ENCODE data around the gene FAM124A. TPM values are rescaled to one million over a fixed set of nuclear protein-coding genes. Genes with fewer than 3 reads are reported as not detected.

The FAM124A gene
- total RNA-seq, 1 donor from 2014 or later: 1.5 TPM

- H3K27ac Mint-ChIP-seq: no peak overlapping the region
- no peak overlapping the region for H3K4me3 Mint-ChIP-seq (ENCODE audit: low read depth)
- no peaks in the 10 kb centered on the region for H3K36me3 Mint-ChIP-seq (ENCODE audit: insufficient read depth)
- H3K4me1 Mint-ChIP-seq (ENCODE audit: low read depth): peaks cover 23% of the 10 kb centered on the region
- TF ChIP-seq, protein P1, sequence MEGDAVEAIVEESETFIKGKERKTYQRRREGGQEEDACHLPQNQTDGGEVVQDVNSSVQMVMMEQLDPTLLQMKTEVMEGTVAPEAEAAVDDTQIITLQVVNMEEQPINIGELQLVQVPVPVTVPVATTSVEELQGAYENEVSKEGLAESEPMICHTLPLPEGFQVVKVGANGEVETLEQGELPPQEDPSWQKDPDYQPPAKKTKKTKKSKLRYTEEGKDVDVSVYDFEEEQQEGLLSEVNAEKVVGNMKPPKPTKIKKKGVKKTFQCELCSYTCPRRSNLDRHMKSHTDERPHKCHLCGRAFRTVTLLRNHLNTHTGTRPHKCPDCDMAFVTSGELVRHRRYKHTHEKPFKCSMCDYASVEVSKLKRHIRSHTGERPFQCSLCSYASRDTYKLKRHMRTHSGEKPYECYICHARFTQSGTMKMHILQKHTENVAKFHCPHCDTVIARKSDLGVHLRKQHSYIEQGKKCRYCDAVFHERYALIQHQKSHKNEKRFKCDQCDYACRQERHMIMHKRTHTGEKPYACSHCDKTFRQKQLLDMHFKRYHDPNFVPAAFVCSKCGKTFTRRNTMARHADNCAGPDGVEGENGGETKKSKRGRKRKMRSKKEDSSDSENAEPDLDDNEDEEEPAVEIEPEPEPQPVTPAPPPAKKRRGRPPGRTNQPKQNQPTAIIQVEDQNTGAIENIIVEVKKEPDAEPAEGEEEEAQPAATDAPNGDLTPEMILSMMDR (IDR thresholded peaks at IDR 0.05; ENCODE audit: unreplicated experiment): no peak
- DNase-seq (ENCODE audit: low spot score, unreplicated experiment): no peak
- H3K9me3 Mint-ChIP-seq (ENCODE audit: low read depth): no peaks in the 10 kb centered on the region
- peaks cover 12% of the 10 kb centered on the region for H3K27me3 Mint-ChIP-seq
Measured at GRCh38 chr13:51291341-51291740, 69.1 kb downstream of the FAM124A start.

DNA sequence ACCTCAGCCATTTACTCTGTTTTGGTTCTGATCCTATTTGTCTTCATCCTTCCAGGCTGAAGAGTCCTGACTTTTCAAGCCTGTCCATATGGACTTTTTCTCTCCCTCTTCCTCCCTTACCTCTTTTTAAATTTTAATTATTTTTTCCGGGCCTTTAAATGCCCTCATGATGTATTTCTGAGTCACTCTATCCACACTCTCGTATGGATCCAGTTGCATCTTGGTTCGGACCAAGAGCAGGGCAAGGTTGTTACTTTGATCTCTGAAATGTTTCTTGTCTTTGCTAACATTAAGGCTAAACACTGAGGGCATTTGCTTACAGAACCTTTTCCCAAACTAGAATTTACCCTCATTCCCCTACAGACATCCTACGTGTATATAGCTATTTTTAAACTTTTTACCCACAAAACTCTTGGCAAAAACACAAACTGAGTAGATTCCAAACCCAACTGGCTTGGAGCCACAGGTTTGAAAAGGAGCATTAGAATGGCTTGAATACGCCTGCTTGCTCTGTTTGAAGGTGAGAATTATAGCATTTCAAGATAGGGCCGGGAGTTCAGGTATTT, 69.9 kb downstream of the FAM124A start:
- no peaks in the 10 kb centered on the region for H3K9me3 Mint-ChIP-seq (ENCODE audit: low read depth)
- H3K27me3 Mint-ChIP-seq: peaks cover 12% of the 10 kb centered on the region
- peaks cover 23% of the 10 kb centered on the region for H3K4me1 Mint-ChIP-seq (ENCODE audit: low read depth)

GRCh38 chr13:51297556-51297955, 75.4 kb downstream of the FAM124A start:
- Mint-ChIP-seq H3K4me3 (ENCODE audit: low read depth) (no peak overlapping the region), H3K27me3 (peaks cover 3% of the 10 kb centered on the region), H3K4me1 (ENCODE audit: low read depth) (peaks cover 15% of the 10 kb centered on the region), H3K36me3 (ENCODE audit: insufficient read depth) (no peaks in the 10 kb centered on the region), H3K9me3 (ENCODE audit: low read depth) (no peaks in the 10 kb centered on the region), H3K27ac (no peak overlapping the region)
- no peak for DNase-seq (ENCODE audit: low spot score, unreplicated experiment)
- TF ChIP-seq, protein P1 (IDR thresholded peaks at IDR 0.05; ENCODE audit: unreplicated experiment): no peak

More for the DNA sequence above, 69.9 kb downstream of the FAM124A start:
- H3K27ac Mint-ChIP-seq: no peak overlapping the region
- no peaks in the 10 kb centered on the region for H3K36me3 Mint-ChIP-seq (ENCODE audit: insufficient read depth)
- no peak for DNase-seq (ENCODE audit: low spot score, unreplicated experiment)
- no peak overlapping the region for H3K4me3 Mint-ChIP-seq (ENCODE audit: low read depth)
- TF ChIP-seq, protein P1 (IDR thresholded peaks at IDR 0.05; ENCODE audit: unreplicated experiment): no peak

DNA sequence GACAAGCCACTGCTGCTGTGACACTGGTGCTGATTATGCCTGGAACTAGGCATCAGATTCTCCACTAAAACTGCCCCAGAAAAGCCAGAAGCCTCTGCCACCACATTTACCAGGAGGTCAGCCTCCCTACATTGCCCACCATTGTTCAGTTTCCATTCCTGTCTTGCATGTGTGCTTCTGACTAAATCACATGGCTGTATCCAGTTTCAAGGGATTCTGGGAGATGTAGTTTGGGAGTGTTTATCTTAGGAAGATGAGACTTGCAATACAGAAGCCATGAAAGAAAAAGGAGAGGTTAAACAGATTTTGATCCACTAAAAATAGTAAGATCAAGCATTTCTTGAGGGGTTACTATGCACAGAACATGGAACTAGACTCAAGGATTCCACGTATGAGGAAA, 76.6 kb downstream of the FAM124A start:
- H3K36me3 Mint-ChIP-seq (ENCODE audit: insufficient read depth): no peaks in the 10 kb centered on the region
- no peak overlapping the region for H3K4me3 Mint-ChIP-seq (ENCODE audit: low read depth)
- DNase-seq (ENCODE audit: low spot score, unreplicated experiment): no peak

GRCh38 chr13:51303063-51303552, 80.9 kb downstream of the FAM124A start:
- Mint-ChIP-seq H3K27me3 (no peaks in the 10 kb centered on the region), H3K36me3 (ENCODE audit: insufficient read depth) (no peaks in the 10 kb centered on the region), H3K4me3 (ENCODE audit: low read depth) (no peak overlapping the region), H3K9me3 (ENCODE audit: low read depth) (no peaks in the 10 kb centered on the region), H3K4me1 (ENCODE audit: low read depth) (no peaks in the 10 kb centered on the region), H3K27ac (no peak overlapping the region)
- DNase-seq (ENCODE audit: low spot score, unreplicated experiment): no peak
- TF ChIP-seq, protein P1 (IDR thresholded peaks at IDR 0.05; ENCODE audit: unreplicated experiment): no peak

More for the DNA sequence above, 76.6 kb downstream of the FAM124A start:
- Mint-ChIP-seq H3K4me1 (ENCODE audit: low read depth) (peaks cover 12% of the 10 kb centered on the region), H3K27me3 (no peaks in the 10 kb centered on the region), H3K27ac (no peak overlapping the region), H3K9me3 (ENCODE audit: low read depth) (no peaks in the 10 kb centered on the region)
- TF ChIP-seq, protein P1 (IDR thresholded peaks at IDR 0.05; ENCODE audit: unreplicated experiment): no peak

Measured in progenitor cell of endocrine pancreas (in vitro differentiated cells).